Adrenal gland (tissue), 12 donors: ENCODE measurements around the gene ROCK2. TPM values are rescaled to one million over a fixed set of nuclear protein-coding genes. Genes with fewer than 3 reads are reported as not detected.
A peak's percentile ranks its signal among the peaks of the same experiment; 100 is the strongest.

Experiments
- DNase-seq, 7 donors: peaks; one replicate each; pipeline ENCODE4 v3.0.0-alpha.2; 2019 to 2020
- H3K27ac ChIP-seq, 5 donors: fragments of 200-600 bp; sonication (generic) in 4 of 5; 1 replicate in 3 of 5; 2 replicates in 2 of 5; pipeline versions ENCODE4 v1.5.1 to v1.8.0; 2016 to 2020; ENCODE audit warnings: mild to moderate bottlenecking in 1 of 5
- H3K27me3 ChIP-seq: fragments of 200-600 bp; 2 replicates; pipeline ENCODE4 v1.8.0; 2021
- H3K36me3 ChIP-seq, 2 donors: fragments of 200-600 bp; replicated peaks in 1 of 2; 1 replicate in 1 of 2; 2 replicates in 1 of 2; pipeline versions ENCODE4 v1.5.1 to v1.8.0; 2018 to 2022
- H3K4me1 ChIP-seq, 2 donors: fragments of 200-600 bp; replicated peaks in 1 of 2; 1 replicate in 1 of 2; 2 replicates in 1 of 2; pipeline versions ENCODE4 v1.5.1 to v1.8.0; 2018 to 2021
- H3K4me3 ChIP-seq, 4 donors: fragments of 200-600 bp; sonication (generic) in 3 of 4; one replicate each; pipeline ENCODE4 v1.5.1; 2016 to 2018
- H3K9me3 ChIP-seq, 3 donors: fragments of 200-600 bp; sonication (generic) in 1 of 3; replicated peaks in 1 of 3; 1 replicate in 2 of 3; 2 replicates in 1 of 3; pipeline versions ENCODE4 v1.5.1 to v1.8.0; 2016 to 2021
- CTCF ChIP-seq, 6 experiments: fragments of 450-650 bp in 4 of 6; fragments of 200-600 bp in 2 of 6; sonication (generic) in 1 of 6; IDR thresholded peaks; 1 replicate in 5 of 6; 2 replicates in 1 of 6; pipeline versions ENCODE4 v1.5.1 to v1.8.0; 2016 to 2021; ENCODE audit warnings: antibody characterized with exemption in 6 of 6, mild to moderate bottlenecking in 2 of 6, moderate library complexity in 1 of 6
- POLR2A ChIP-seq, 2 donors: fragments of 450-650 bp; IDR thresholded peaks; one replicate each; pipeline ENCODE4 v1.6.1; 2017; ENCODE audit warnings: antibody characterized with exemption in 2 of 2, mild to moderate bottlenecking in 2 of 2, moderate library complexity in 1 of 2
- WGBS, 4 donors: extraction: QIAGEN DNeasy Blood & Tissue Kit in 2 of 4; methylation state at CpG; one replicate each; pipeline versions ENCODE4 v1.1.5 to v1.1.7; 2013 to 2017; 5-methylcytosine and 5-hydroxymethylcytosine counted together
- intact Hi-C, 2 donors: fragments of 100-400 bp; cut with DNase I; formaldehyde crosslinking; loops; one replicate each; pipeline versions ENCODE4 v1.14.1 to v1.15.0; 2022 to 2023
- polyA plus RNA-seq, 3 donors: library from polyadenylated mRNA; stranded (reverse); fragments of 200-250 nt in 2 of 3; fragments of 350-450 nt in 1 of 3; fragmentation: Illumina TruSeq in 1 of 3; extraction: RNeasy Lipid Tissue Mini Kit (QIAGEN cat#74804) in 1 of 3; gene quantifications; one replicate each; pipeline ENCODE4 v1.2.3, GENCODE V29; 2013 to 2014
- total RNA-seq, 9 donors: library from RNA; depleted of rRNA in 4 of 9; stranded (reverse); fragments of >200 nt in 4 of 9; fragments of 120-200 nt in 1 of 9; fragmentation: NEBNext Ultra II Directional in 1 of 9; extraction: Animal tissue kit (Norgen Biotek cat#: 25700) in 1 of 9; gene quantifications; one replicate each; pipeline versions ENCODE4 v1.1.0 to v1.2.4, GENCODE V29; 2013 to 2023
- donor health status: healthy with polysubstance abuse.
- donor health status: Bipolar disorder and iron deficiency.
- donor health status: DM: yes; HTN: yes; CAD: no.
- donor health status: DM: no; HTN: no; CAD: no.
- donor health status: DM: no; HTN: no; CAD: no.
- donor health status: DM: yes; HTN: yes; CAD: no.

Gene ROCK2
- total and polyA plus RNA-seq, 12 donors: 5.0 to 46.6 (median 26.2) TPM

- H3K9me3 ChIP-seq: no peaks in the 10 kb centered on the region
- no peak for DNase-seq
- H3K36me3 ChIP-seq: no peaks in the 10 kb centered on the region
- no peaks in the 10 kb centered on the region for H3K27me3 ChIP-seq
- intact Hi-C loops: no loop called here
- no peak overlapping the region for H3K4me3 ChIP-seq
- H3K27ac ChIP-seq: no peak overlapping the region
- H3K4me1 ChIP-seq: no peaks in the 10 kb centered on the region
- TF ChIP-seq POLR2A (IDR thresholded peaks at IDR 0.05) (no peak), CTCF (IDR thresholded peaks at IDR 0.05) (no peak)
- WGBS, 4 donors: 98 to 100% (median 99%) methylated on average over 3 of the region's 3 CpGs
These were observed 102.8 kb downstream of the ROCK2 start for GRCh38 chr2:11241412-11242203.

- no peak for TF ChIP-seq CTCF (IDR thresholded peaks at IDR 0.05)
- no peak for TF ChIP-seq POLR2A (IDR thresholded peaks at IDR 0.05)
- Histone ChIP-seq H3K9me3 (no peaks in the 10 kb centered on the region), H3K27me3 (no peaks in the 10 kb centered on the region), H3K27ac (no peak overlapping the region), H3K4me3 (no peak overlapping the region), H3K36me3 (no peaks in the 10 kb centered on the region), H3K4me1 (peaks cover 0 to 9% of the 10 kb centered on the region in 2 donors)
- intact Hi-C loops: loop anchor here (5.0 to 10.0 kb wide), 3 partner anchors 95 to 172 kb away; a partner anchor contains a TSS
- WGBS, 4 donors: 43 to 56% (median 52%) methylated on average over 6 of the region's 6 CpGs
- peak in 5 of 7 donors; percentile 13 to 36 (median 21) for DNase-seq
These were observed 104.6 kb downstream of the ROCK2 start for GRCh38 chr2:11239666-11240462.

- intact Hi-C loops: loop anchor here (5.0 to 10.0 kb wide), 3 partner anchors 96 to 173 kb away; a partner anchor contains a TSS
- Histone ChIP-seq H3K27ac (no peak overlapping the region), H3K9me3 (no peaks in the 10 kb centered on the region), H3K36me3 (no peaks in the 10 kb centered on the region), H3K4me3 (no peak overlapping the region), H3K4me1 (peaks cover 0 to 9% of the 10 kb centered on the region in 2 donors), H3K27me3 (no peaks in the 10 kb centered on the region)
- no peak for DNase-seq
- 93 to 99% (median 97%) methylated on average over 2 of the region's 2 CpGs for WGBS, 4 donors
- no peak for TF ChIP-seq POLR2A (IDR thresholded peaks at IDR 0.05)
These were observed 105.3 kb downstream of the ROCK2 start for GRCh38 chr2:11239147-11239546.

GRCh38 chr2:11237122-11237521 is 107.3 kb downstream of the ROCK2 start:
- 70 to 86% (median 76%) methylated on average over 2 of the region's 2 CpGs for WGBS, 4 donors
- H3K27ac ChIP-seq: no peak overlapping the region
- H3K4me3 ChIP-seq: no peak overlapping the region
- peaks cover 0 to 9% of the 10 kb centered on the region in 2 donors for H3K4me1 ChIP-seq
- DNase-seq: no peak
- intact Hi-C loops: loop anchor here (5.0 to 10.0 kb wide), 3 partner anchors 98 to 175 kb away; a partner anchor contains a TSS
- no peaks in the 10 kb centered on the region for H3K36me3 ChIP-seq
- H3K9me3 ChIP-seq: no peaks in the 10 kb centered on the region
- no peaks in the 10 kb centered on the region for H3K27me3 ChIP-seq
- TF ChIP-seq POLR2A (IDR thresholded peaks at IDR 0.05) (no peak), CTCF (IDR thresholded peaks at IDR 0.05) (no peak)
